Keratinocyte (primary cell): Measurements from ENCODE around the gene KRTAP10-4. TPM values are rescaled to one million over a fixed set of nuclear protein-coding genes. Genes with fewer than 3 reads are reported as not detected.

Experiments used
- DNase-seq: peaks from one replicate; pipeline ENCODE4 v3.0.0-alpha.2; 2011; ENCODE audit warnings: low read depth, missing footprints, low spot score
- FAIRE-seq: peaks from 2 replicates; lab custom pipeline; 2011; peaks lifted over from hg19 to GRCh38; lab: Jason Lieb, UNC
- H2AFZ ChIP-seq: 2 replicates; pipeline ENCODE4 v1.6.0; 2012; ENCODE audit warnings: low read length, control low read depth, inconsistent platforms; ENCODE audit not compliant: control insufficient read depth
- H3K27ac ChIP-seq: 2 replicates; pipeline ENCODE4 v1.5.1; 2011; ENCODE audit warnings: low read length; ENCODE audit not compliant: control insufficient read depth, insufficient read depth
- H3K27me3 ChIP-seq: 3 replicates; pipeline ENCODE4 v1.6.0; 2011; ENCODE audit warnings: low read length; ENCODE audit not compliant: control insufficient read depth, insufficient read depth; ENCODE audit errors: extremely low read depth
- H3K36me3 ChIP-seq, 2 experiments: 2 replicates in 1 of 2; 3 replicates in 1 of 2; pipeline ENCODE4 v1.5.1; 2011; ENCODE audit warnings: low read length in 2 of 2, mild to moderate bottlenecking in 1 of 2; ENCODE audit not compliant: control insufficient read depth in 2 of 2, insufficient read depth in 2 of 2; ENCODE audit errors: extremely low read depth in 1 of 2
- H3K4me1 ChIP-seq: 3 replicates; pipeline ENCODE4 v1.5.1; 2011; ENCODE audit warnings: low read length; ENCODE audit not compliant: control insufficient read depth, insufficient read depth; ENCODE audit errors: extremely low read depth
- H3K4me2 ChIP-seq: 3 replicates; pipeline ENCODE4 v1.6.0; 2011; ENCODE audit warnings: low read depth, low read length; ENCODE audit not compliant: control insufficient read depth, insufficient read depth; ENCODE audit errors: extremely low read depth
- H3K4me3 ChIP-seq, 3 experiments: fragments of 200-600 bp in 1 of 3; sonication (generic) in 1 of 3; 2 replicates in 2 of 3; 3 replicates in 1 of 3; pipeline ENCODE4 v1.5.1; 2011 to 2016; ENCODE audit warnings: low read length in 3 of 3, mild to moderate bottlenecking in 3 of 3, control low read depth in 2 of 3, inconsistent platforms in 1 of 3, low read depth in 1 of 3, mixed read lengths in 1 of 3, mixed run types in 1 of 3, moderate library complexity in 1 of 3; ENCODE audit not compliant: control insufficient read depth in 2 of 3, insufficient read depth in 2 of 3; ENCODE audit errors: extremely low read depth in 1 of 3
- H3K79me2 ChIP-seq: 2 replicates; pipeline ENCODE4 v1.6.0; 2012; ENCODE audit warnings: low read length; ENCODE audit not compliant: control insufficient read depth, insufficient read depth
- H3K9ac ChIP-seq: 3 replicates; pipeline ENCODE4 v1.6.0; 2011; ENCODE audit warnings: low read length; ENCODE audit not compliant: control insufficient read depth, insufficient read depth; ENCODE audit errors: extremely low read depth
- H3K9me1 ChIP-seq: 3 replicates; pipeline ENCODE4 v1.6.0; 2011; ENCODE audit warnings: low read length; ENCODE audit not compliant: control insufficient read depth, insufficient read depth; ENCODE audit errors: extremely low read depth
- H3K9me3 ChIP-seq: 2 replicates; pipeline ENCODE4 v1.5.1; 2012; ENCODE audit warnings: low read depth, low read length; ENCODE audit not compliant: control insufficient read depth
- H4K20me1 ChIP-seq: 3 replicates; pipeline ENCODE4 v1.6.0; 2011; ENCODE audit warnings: low read length; ENCODE audit not compliant: control insufficient read depth, insufficient read depth; ENCODE audit errors: extremely low read depth
- CTCF ChIP-seq, 3 experiments: IDR thresholded peaks in 1 of 3; conservative IDR thresholded peaks in 1 of 3; optimal IDR thresholded peaks in 1 of 3; 2 replicates in 2 of 3; 3 replicates in 1 of 3; pipeline versions ENCODE3 to v1.5.1; 2011; ENCODE audit warnings: low read length in 3 of 3, mild to moderate bottlenecking in 3 of 3, moderate library complexity in 2 of 3, control low read depth in 1 of 3, inconsistent platforms in 1 of 3; ENCODE audit not compliant: insufficient read depth in 2 of 3; ENCODE audit errors: extremely low read depth in 1 of 3
- EZH2 ChIP-seq: IDR thresholded peaks from one replicate; pipeline ENCODE4 v1.6.1; 2012; ENCODE audit warnings: inconsistent platforms, mild to moderate bottlenecking, low read length, moderate library complexity
- dilution Hi-C: fragments of 300-500 bp; cut with MboI; formaldehyde crosslinking; loops from one replicate; pipeline ENCODE4 v1.7.0; 2020; ENCODE audit warnings: low sequenced_read_pairs; ENCODE audit not compliant: extremely low pct_ligation_motif_present
- polyA plus RNA-seq, 5 experiments: library from polyadenylated mRNA; depleted of rRNA in 3 of 5; stranded (reverse) in 3 of 5; stranded (forward) in 1 of 5; unstranded in 1 of 5; fragments of >200 nt; gene quantifications; 1 replicate in 1 of 5; 2 replicates in 3 of 5; 3 replicates in 1 of 5; pipeline versions ENCODE4 v1.2.1 to v1.2.3, GENCODE V29; 2011 to 2012; ENCODE audit warnings: missing spikeins in 2 of 5, low read depth in 1 of 5, low replicate concordance in 1 of 5

Gene KRTAP10-4
- polyA plus RNA-seq, 1 donor (not counting 4 experiments of a cell fraction or from before 2014, with no cell fraction given): not detected

DNA sequence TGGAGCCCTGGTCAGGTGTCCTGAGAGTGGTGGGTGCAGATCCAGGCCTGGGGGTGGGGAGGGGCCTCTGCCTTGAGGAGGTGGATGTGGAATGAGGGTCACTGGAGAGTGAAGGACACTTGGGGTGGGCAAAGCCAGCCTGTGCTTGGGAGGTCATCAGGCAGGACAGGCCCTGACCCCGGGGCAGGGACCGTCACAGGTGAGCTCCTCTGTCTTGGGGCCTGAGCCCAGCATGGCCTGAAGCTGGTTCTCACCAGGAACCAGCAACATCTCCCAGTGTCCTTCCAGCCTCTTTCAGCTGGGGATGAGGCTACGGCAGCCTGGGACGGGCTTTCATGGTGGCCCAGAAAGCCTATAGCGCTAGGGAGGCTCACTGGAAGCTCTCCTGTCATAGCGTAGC is 21.4 kb upstream of the KRTAP10-4 start:
- FAIRE-seq: no peak
- no peaks in the 10 kb centered on the region for H3K36me3 ChIP-seq
- H3K4me2 ChIP-seq: no peak overlapping the region
- H3K9me3 ChIP-seq: no peaks in the 10 kb centered on the region
- no peaks in the 10 kb centered on the region for H3K9me1 ChIP-seq
- H2AFZ ChIP-seq: no peak overlapping the region
- DNase-seq: no peak
- no peak overlapping the region for H3K27ac ChIP-seq
- H4K20me1 ChIP-seq: no peaks in the 10 kb centered on the region
- H3K4me1 ChIP-seq: peaks cover 22% of the 10 kb centered on the region
- no peak overlapping the region for H3K9ac ChIP-seq
- peaks cover 4% of the 10 kb centered on the region for H3K27me3 ChIP-seq
- dilution Hi-C loops: no loop called here
- H3K79me2 ChIP-seq: no peaks in the 10 kb centered on the region
- no peak for TF ChIP-seq CTCF (optimal IDR thresholded peaks at IDR 0.05 in 1 of 3, IDR thresholded peaks at IDR 0.05 in 1 of 3, conservative IDR thresholded peaks at IDR 0.05 in 1 of 3; ENCODE audit: extremely low read depth in 1 of 3, insufficient read depth in 2 of 3, low read length in 3 of 3)
- H3K4me3 ChIP-seq: no peak overlapping the region

DNA sequence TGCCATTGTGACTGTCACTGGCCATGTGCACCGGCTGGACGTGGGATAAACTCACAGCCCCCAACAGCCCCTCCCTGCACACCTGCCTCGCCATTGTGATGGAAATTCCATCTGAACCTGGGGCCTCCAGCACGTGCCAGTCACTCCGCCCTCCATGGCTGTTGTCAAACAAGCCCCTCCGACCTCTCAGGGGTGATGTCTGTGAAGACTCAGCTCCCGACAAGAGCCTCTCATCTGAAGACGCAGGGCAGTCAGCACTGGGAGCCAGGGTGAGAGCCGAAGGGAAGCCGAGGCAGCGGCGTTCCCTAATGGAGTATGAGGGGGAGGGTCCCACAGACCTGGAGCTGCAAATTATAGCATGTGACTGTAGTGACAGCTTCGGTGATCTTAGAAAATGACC is 20.8 kb upstream of the KRTAP10-4 start:
- TF ChIP-seq EZH2: no peak
- no peak for TF ChIP-seq CTCF (optimal IDR thresholded peaks at IDR 0.05 in 1 of 3, IDR thresholded peaks at IDR 0.05 in 1 of 3, conservative IDR thresholded peaks at IDR 0.05 in 1 of 3; ENCODE audit: extremely low read depth in 1 of 3, insufficient read depth in 2 of 3, low read length in 3 of 3)
- FAIRE-seq: no peak
- Histone ChIP-seq H3K4me2 (no peak overlapping the region), H3K36me3 (no peaks in the 10 kb centered on the region), H2AFZ (no peak overlapping the region), H3K79me2 (no peaks in the 10 kb centered on the region), H3K27ac (no peak overlapping the region), H4K20me1 (no peaks in the 10 kb centered on the region), H3K9ac (no peak overlapping the region), H3K9me3 (no peaks in the 10 kb centered on the region), H3K4me3 (no peak overlapping the region), H3K4me1 (peaks cover 22% of the 10 kb centered on the region), H3K9me1 (no peaks in the 10 kb centered on the region), H3K27me3 (peaks cover 4% of the 10 kb centered on the region)
- dilution Hi-C loops: no loop called here
- no peak for DNase-seq
